ENCODE results near the gene SIRPD. TPM values are rescaled to one million over a fixed set of nuclear protein-coding genes. Genes with fewer than 3 reads are reported as not detected.

Gene SIRPD
- total RNA-seq, 4 donors from 2014 or later: not detected

GRCh38 chr20:1569415-1569881, 11.9 kb upstream of the SIRPD start:
- Histone ChIP-seq H3K27me3 (no peaks in the 10 kb centered on the region), H3K9me3 (no peaks in the 10 kb centered on the region), H3K27ac (no peak overlapping the region), H3K36me3 (no peaks in the 10 kb centered on the region), H3K4me1 (no peaks in the 10 kb centered on the region), H3K4me3 (no peak overlapping the region)
- TF ChIP-seq POLR2A (IDR thresholded peaks at IDR 0.05): no peak
- TF ChIP-seq POLR2AphosphoS5 (IDR thresholded peaks at IDR 0.05): no peak
- TF ChIP-seq CTCF (IDR thresholded peaks at IDR 0.05): no peak
- no peak for TF ChIP-seq EP300 (IDR thresholded peaks at IDR 0.05; ENCODE audit: low read depth)
- intact Hi-C loops (cut with DNase I; ENCODE audit: low total_unique reads) (no loop called here), in situ Hi-C loops (cut with MboI; ENCODE audit: low pct_ligation_motif_present in 1 of 4, low pct_unique_long_range_greater_than_20kb in 1 of 4, low sequenced_read_pairs in 3 of 4) (no loop called here)
- DNase-seq: no peak
- WGBS, 2 donors (ENCODE audit: low coverage in 1 of 2): 78 to 86% methylated on average over 7 of the region's 7 CpGs

- H3K27ac ChIP-seq: no peak overlapping the region
- H3K9me3 ChIP-seq: no peaks in the 10 kb centered on the region
- in situ Hi-C loops (cut with MboI; ENCODE audit: low pct_ligation_motif_present in 1 of 4, low pct_unique_long_range_greater_than_20kb in 1 of 4, low sequenced_read_pairs in 3 of 4): no loop called here
- WGBS, 2 donors (ENCODE audit: low coverage in 1 of 2): 92 to 100% methylated on average over 1 of the region's 1 CpG
- no peak overlapping the region for H3K4me3 ChIP-seq
- H3K4me1 ChIP-seq: no peaks in the 10 kb centered on the region
- DNase-seq: no peak
- no peaks in the 10 kb centered on the region for H3K36me3 ChIP-seq
- H3K27me3 ChIP-seq: no peaks in the 10 kb centered on the region
- intact Hi-C loops (cut with DNase I; ENCODE audit: low total_unique reads): no loop called here
- TF ChIP-seq POLR2AphosphoS5 (IDR thresholded peaks at IDR 0.05) (no peak), EP300 (IDR thresholded peaks at IDR 0.05; ENCODE audit: low read depth) (no peak), CTCF (IDR thresholded peaks at IDR 0.05) (no peak), POLR2A (IDR thresholded peaks at IDR 0.05) (no peak)
Measured at GRCh38 chr20:1568163-1568490, 10.6 kb upstream of the SIRPD start.

GRCh38 chr20:1567392-1568162, 10.1 kb upstream of the SIRPD start:
- Histone ChIP-seq H3K9me3 (no peaks in the 10 kb centered on the region), H3K4me1 (no peaks in the 10 kb centered on the region), H3K36me3 (no peaks in the 10 kb centered on the region), H3K27ac (no peak overlapping the region), H3K27me3 (no peaks in the 10 kb centered on the region), H3K4me3 (no peak overlapping the region)
- intact Hi-C loops (cut with DNase I; ENCODE audit: low total_unique reads) (no loop called here), in situ Hi-C loops (cut with MboI; ENCODE audit: low pct_ligation_motif_present in 1 of 4, low pct_unique_long_range_greater_than_20kb in 1 of 4, low sequenced_read_pairs in 3 of 4) (no loop called here)
- 73 to 81% methylated on average over 3 to 6 of the region's 6 CpGs for WGBS, 2 donors (ENCODE audit: low coverage in 1 of 2)
- DNase-seq: no peak
- TF ChIP-seq POLR2A (IDR thresholded peaks at IDR 0.05) (no peak), CTCF (IDR thresholded peaks at IDR 0.05) (no peak), POLR2AphosphoS5 (IDR thresholded peaks at IDR 0.05) (no peak), EP300 (IDR thresholded peaks at IDR 0.05; ENCODE audit: low read depth) (no peak)

GRCh38 chr20:1566701-1567100, 9.2 kb upstream of the SIRPD start:
- Histone ChIP-seq H3K27ac (no peak overlapping the region), H3K9me3 (no peaks in the 10 kb centered on the region), H3K4me3 (no peak overlapping the region), H3K4me1 (no peaks in the 10 kb centered on the region), H3K36me3 (no peaks in the 10 kb centered on the region), H3K27me3 (no peaks in the 10 kb centered on the region)
- DNase-seq: no peak
- TF ChIP-seq POLR2A (IDR thresholded peaks at IDR 0.05): no peak
- TF ChIP-seq POLR2AphosphoS5 (IDR thresholded peaks at IDR 0.05): no peak
- TF ChIP-seq EP300 (IDR thresholded peaks at IDR 0.05; ENCODE audit: low read depth): no peak
- no peak for TF ChIP-seq CTCF (IDR thresholded peaks at IDR 0.05)
- in situ Hi-C loops (cut with MboI; ENCODE audit: low pct_ligation_motif_present in 1 of 4, low pct_unique_long_range_greater_than_20kb in 1 of 4, low sequenced_read_pairs in 3 of 4): no loop called here
- intact Hi-C loops (cut with DNase I; ENCODE audit: low total_unique reads): no loop called here
- 70 to 84% methylated on average over 2 of the region's 2 CpGs for WGBS, 2 donors (ENCODE audit: low coverage in 1 of 2)
